K562 (cell line): ENCODE data around the gene TENT5A. TPM values are rescaled to one million over a fixed set of nuclear protein-coding genes. Genes with fewer than 3 reads are reported as not detected.

ENCODE experiments used
- FOXP1 ChIP-seq: sonication (generic); formaldehyde crosslinking; IDR thresholded peaks from 2 replicates; pipeline ENCODE4 v1.8.0; 2022; ENCODE audit warnings: mild to moderate bottlenecking, missing genetic modification reagents
- MGA ChIP-seq: fragments of 450-650 bp; IDR thresholded peaks from 2 replicates; pipeline ENCODE4 v1.6.1; 2016; ENCODE audit warnings: mild to moderate bottlenecking, moderate library complexity
- NCOA1 ChIP-seq: fragments of 450-650 bp; IDR thresholded peaks from 2 replicates; pipeline ENCODE4 v1.6.1; 2016; ENCODE audit warnings: low read depth
- POLR2AphosphoS2 ChIP-seq: IDR thresholded peaks from 2 replicates; pipeline ENCODE4 v1.6.1; 2012; ENCODE audit warnings: low read length, improper control_type of control experiment
- ZNF444 ChIP-seq: fragments of 250-450 bp; sonication (Bioruptor Pico); IDR thresholded peaks from 2 replicates; pipeline ENCODE4 v1.4.0; 2020; ENCODE audit warnings: mild to moderate bottlenecking, moderate library complexity
- ZNF507 ChIP-seq: conservative IDR thresholded peaks from 2 replicates; pipeline ENCODE4 v1.6.1; 2017; ENCODE audit warnings: missing genetic modification characterization, missing compliant biosample characterization
- ZNF586 ChIP-seq: fragments of 450-650 bp; formaldehyde crosslinking; conservative IDR thresholded peaks from 2 replicates; pipeline ENCODE4 v1.4.0; 2020; ENCODE audit warnings: mild to moderate bottlenecking, moderate library complexity
- polyA plus RNA-seq, 8 experiments: library from polyadenylated mRNA; depleted of rRNA in 4 of 8; stranded (reverse) in 5 of 8; unstranded in 3 of 8; fragments of >200 nt; fragmentation: Nextera tagmentation in 2 of 8; fragmentation: Illumina TruSeq in 1 of 8; extraction: Ambion mirVana in 2 of 8; extraction: Trizol in 1 of 8; gene quantifications; 2 replicates each; pipeline versions ENCODE4 v1.2.1 to v1.2.3, GENCODE V29; 2011 to 2014; ENCODE audit warnings: inconsistent platforms in 1 of 8, missing spikeins in 1 of 8
- total RNA-seq, 7 experiments: library from RNA; depleted of rRNA in 6 of 7; stranded (reverse); fragments of >200 nt in 6 of 7; fragmentation: Illumina TruSeq in 2 of 7; extraction: Trizol in 2 of 7; gene quantifications; 2 replicates each; pipeline versions ENCODE4 v1.2.1 to v1.2.3, GENCODE V29; 2011 to 2021; ENCODE audit warnings: low replicate concordance in 1 of 7
- TF ChIP-seq, protein P1 (sequence below): fragments of 250-450 bp; sonication (Bioruptor Pico); IDR thresholded peaks from 2 replicates; pipeline ENCODE4 v1.4.0; 2020; ENCODE audit warnings: mild to moderate bottlenecking, moderate library complexity, borderline replicate concordance
- TF ChIP-seq, protein P2 (sequence below): fragments of 250-450 bp; sonication (Bioruptor Pico); IDR thresholded peaks from 2 replicates; pipeline ENCODE4 v1.5.0; 2021; ENCODE audit warnings: mild to moderate bottlenecking, moderate library complexity

TENT5A gene
- total and polyA plus RNA-seq, 9 of the 15 experiments (the other 6 are each of a cell fraction or from before 2014, with no cell fraction given): 0.77 to 2.3 (median 1.3) TPM

- 0 out of 2 replicates have a peak, but pooled peaks have one; percentile 41 for TF ChIP-seq MGA
- TF ChIP-seq ZNF507 (tag): no peak
- no peak for TF ChIP-seq POLR2AphosphoS2
- TF ChIP-seq, protein P1, sequence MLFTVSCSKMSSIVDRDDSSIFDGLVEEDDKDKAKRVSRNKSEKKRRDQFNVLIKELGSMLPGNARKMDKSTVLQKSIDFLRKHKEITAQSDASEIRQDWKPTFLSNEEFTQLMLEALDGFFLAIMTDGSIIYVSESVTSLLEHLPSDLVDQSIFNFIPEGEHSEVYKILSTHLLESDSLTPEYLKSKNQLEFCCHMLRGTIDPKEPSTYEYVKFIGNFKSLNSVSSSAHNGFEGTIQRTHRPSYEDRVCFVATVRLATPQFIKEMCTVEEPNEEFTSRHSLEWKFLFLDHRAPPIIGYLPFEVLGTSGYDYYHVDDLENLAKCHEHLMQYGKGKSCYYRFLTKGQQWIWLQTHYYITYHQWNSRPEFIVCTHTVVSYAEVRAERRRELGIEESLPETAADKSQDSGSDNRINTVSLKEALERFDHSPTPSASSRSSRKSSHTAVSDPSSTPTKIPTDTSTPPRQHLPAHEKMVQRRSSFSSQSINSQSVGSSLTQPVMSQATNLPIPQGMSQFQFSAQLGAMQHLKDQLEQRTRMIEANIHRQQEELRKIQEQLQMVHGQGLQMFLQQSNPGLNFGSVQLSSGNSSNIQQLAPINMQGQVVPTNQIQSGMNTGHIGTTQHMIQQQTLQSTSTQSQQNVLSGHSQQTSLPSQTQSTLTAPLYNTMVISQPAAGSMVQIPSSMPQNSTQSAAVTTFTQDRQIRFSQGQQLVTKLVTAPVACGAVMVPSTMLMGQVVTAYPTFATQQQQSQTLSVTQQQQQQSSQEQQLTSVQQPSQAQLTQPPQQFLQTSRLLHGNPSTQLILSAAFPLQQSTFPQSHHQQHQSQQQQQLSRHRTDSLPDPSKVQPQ: no peak
- no peak for TF ChIP-seq NCOA1
- no peak for TF ChIP-seq FOXP1
- TF ChIP-seq ZNF586 (CRISPR knock-in tag): no peak
- TF ChIP-seq, protein P2, sequence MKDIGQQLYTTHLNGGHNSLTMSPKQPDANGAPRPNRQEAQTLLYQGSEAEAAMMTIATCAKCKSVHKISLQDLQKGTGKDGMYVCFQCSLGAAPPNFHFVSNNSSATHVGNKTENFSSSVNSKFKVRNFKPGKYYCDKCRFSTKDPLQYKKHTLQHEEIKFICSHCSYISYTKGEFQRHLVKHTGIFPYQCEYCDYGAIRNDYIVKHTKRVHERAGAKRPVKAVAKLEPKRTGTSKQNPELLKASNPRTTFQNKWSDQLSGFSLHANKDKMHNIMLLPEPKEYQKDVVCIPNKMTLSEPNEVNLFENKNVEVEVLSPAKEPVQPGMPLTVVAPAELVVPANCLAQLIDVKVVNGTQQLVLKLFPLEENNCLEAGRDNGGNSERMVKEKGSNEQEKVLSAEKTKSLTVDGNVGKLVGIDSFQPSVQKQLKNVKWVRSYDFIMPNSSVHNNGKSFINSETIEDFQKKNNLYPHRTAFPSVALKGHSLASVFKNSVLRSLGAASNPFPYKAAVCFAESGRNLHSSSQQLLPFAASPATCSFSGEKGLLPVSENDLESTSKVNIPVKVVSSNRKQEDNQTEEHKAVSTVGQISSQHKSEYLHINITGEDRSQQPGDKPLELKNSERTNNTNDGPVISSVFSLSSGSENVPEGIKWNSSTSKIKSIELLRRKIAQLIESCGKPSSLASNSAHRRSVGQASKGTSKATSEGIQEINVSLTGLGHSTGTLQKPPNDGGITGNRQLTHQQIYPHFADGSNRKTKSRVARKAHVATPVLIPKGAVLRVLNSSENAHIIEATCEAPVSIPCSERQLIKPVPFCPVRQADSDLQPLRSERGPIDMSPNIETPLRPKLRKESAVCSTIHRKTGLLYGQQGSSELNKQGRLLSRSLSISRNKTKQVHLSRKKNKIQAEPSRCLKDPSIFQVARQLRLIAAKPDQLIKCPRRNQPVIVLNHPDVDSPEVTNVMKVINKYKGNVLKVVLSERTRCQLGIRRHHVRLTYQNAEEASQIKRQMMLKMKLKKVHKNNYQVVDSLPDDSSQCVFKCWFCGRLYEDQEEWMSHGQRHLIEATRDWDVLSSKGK (CRISPR knock-in tag): no peak
- TF ChIP-seq ZNF444 (CRISPR knock-in tag): no peak
These were observed 1.5 kb upstream of the TENT5A start (continued) for GRCh38 chr6:81753711-81754577.
